Measurements from ENCODE around the gene TSPAN13.

GRCh38 chr7:16738011-16738688, 15.4 kb upstream of the TSPAN13 start:
- no peak for TF ChIP-seq POLR2A (IDR thresholded peaks at IDR 0.05)
- TF ChIP-seq, protein P1, sequence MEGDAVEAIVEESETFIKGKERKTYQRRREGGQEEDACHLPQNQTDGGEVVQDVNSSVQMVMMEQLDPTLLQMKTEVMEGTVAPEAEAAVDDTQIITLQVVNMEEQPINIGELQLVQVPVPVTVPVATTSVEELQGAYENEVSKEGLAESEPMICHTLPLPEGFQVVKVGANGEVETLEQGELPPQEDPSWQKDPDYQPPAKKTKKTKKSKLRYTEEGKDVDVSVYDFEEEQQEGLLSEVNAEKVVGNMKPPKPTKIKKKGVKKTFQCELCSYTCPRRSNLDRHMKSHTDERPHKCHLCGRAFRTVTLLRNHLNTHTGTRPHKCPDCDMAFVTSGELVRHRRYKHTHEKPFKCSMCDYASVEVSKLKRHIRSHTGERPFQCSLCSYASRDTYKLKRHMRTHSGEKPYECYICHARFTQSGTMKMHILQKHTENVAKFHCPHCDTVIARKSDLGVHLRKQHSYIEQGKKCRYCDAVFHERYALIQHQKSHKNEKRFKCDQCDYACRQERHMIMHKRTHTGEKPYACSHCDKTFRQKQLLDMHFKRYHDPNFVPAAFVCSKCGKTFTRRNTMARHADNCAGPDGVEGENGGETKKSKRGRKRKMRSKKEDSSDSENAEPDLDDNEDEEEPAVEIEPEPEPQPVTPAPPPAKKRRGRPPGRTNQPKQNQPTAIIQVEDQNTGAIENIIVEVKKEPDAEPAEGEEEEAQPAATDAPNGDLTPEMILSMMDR (IDR thresholded peaks at IDR 0.05) = no peak
